Cardiac fibroblast (primary cell): Measurements from ENCODE around the gene DYNC1I2.

ENCODE experiments used
- DNase-seq, 2 donors: peaks; one replicate each; pipeline versions ENCODE4 v3.0.0 to v3.0.0-alpha.2; 2010; ENCODE audit warnings: low read depth in 2 of 2
- H3K4me3 ChIP-seq, 2 donors: replicated peaks in 1 of 2; 1 replicate in 1 of 2; 2 replicates in 1 of 2; pipeline ENCODE4 v1.5.1; 2011; ENCODE audit warnings: low read depth in 2 of 2, low read length in 2 of 2, mild to moderate bottlenecking in 2 of 2, moderate library complexity in 1 of 2
- CTCF ChIP-seq: IDR thresholded peaks from one replicate; pipeline ENCODE4 v1.5.1; 2011; ENCODE audit warnings: low read depth, mild to moderate bottlenecking, low read length, inconsistent platforms

Gene DYNC1I2

GRCh38 chr2:171669121-171669520, 18.1 kb upstream of the DYNC1I2 start:
- TF ChIP-seq CTCF: no peak
- DNase-seq: no peak
- no peak overlapping the region for H3K4me3 ChIP-seq

GRCh38 chr2:171670655-171671054, 16.6 kb upstream of the DYNC1I2 start:
- no peak overlapping the region for H3K4me3 ChIP-seq
- TF ChIP-seq CTCF: no peak
- peak; percentile 35 to 52 for DNase-seq

GRCh38 chr2:171671867-171672266, 15.4 kb upstream of the DYNC1I2 start:
- H3K4me3 ChIP-seq: no peak overlapping the region
- TF ChIP-seq CTCF: no peak
- no peak for DNase-seq

GRCh38 chr2:171673905-171674304, 13.4 kb upstream of the DYNC1I2 start:
- no peak overlapping the region for H3K4me3 ChIP-seq
- no peak for TF ChIP-seq CTCF
- peak; percentile 36 to 48 for DNase-seq

DNA sequence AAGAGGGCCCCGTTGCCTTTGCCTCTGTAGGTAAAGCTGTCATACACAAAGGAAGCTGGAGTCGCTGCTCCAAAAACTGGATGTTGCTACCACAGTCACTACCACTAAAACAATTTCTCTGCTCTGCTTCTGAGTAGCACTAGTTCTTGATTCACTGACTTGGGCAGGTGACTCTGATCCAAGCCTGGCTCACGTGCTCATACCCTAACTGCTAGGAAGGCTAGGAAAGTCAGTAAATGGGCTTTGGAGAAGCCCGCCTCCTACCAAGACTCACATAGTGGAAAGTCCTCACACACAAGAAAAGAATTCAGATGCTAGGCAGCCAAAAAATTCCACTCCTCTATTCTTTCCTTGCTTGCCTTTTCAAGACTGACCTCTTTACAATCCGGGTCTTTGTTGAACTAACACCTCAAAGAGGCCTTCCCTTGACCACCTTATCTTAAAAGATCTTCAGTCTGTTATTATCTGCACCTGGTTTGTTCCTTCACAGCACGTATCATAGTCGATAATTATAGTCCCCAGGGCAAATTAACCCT, 11.4 kb upstream of the DYNC1I2 start:
- no peak for DNase-seq
- no peak for TF ChIP-seq CTCF
- no peak overlapping the region for H3K4me3 ChIP-seq

- no peak for DNase-seq
- TF ChIP-seq CTCF: no peak
- no peak overlapping the region for H3K4me3 ChIP-seq
Observed at GRCh38 chr2:171678619-171679018, 8.7 kb upstream of the DYNC1I2 start.

- H3K4me3 ChIP-seq: peak overlapping the region; percentile 82 to 94
- peak; percentile 31 to 52 for DNase-seq
- TF ChIP-seq CTCF: no peak
Observed at GRCh38 chr2:171688129-171688465, 828 bp downstream of the DYNC1I2 start.
